Keratinocyte (primary cell): Measurements from ENCODE around the gene GALNT3. TPM values are rescaled to one million over a fixed set of nuclear protein-coding genes. Genes with fewer than 3 reads are reported as not detected.
A peak's percentile ranks its signal among the peaks of the same experiment; 100 is the strongest.

ENCODE experiments used
- DNase-seq: peaks from one replicate; pipeline ENCODE4 v3.0.0-alpha.2; 2011; ENCODE audit warnings: low read depth, missing footprints, low spot score
- FAIRE-seq: peaks from 2 replicates; lab custom pipeline; 2011; peaks lifted over from hg19 to GRCh38; lab: Jason Lieb, UNC
- H2AFZ ChIP-seq: 2 replicates; pipeline ENCODE4 v1.6.0; 2012; ENCODE audit warnings: low read length, control low read depth, inconsistent platforms; ENCODE audit not compliant: control insufficient read depth
- H3K27ac ChIP-seq: 2 replicates; pipeline ENCODE4 v1.5.1; 2011; ENCODE audit warnings: low read length; ENCODE audit not compliant: control insufficient read depth, insufficient read depth
- H3K27me3 ChIP-seq: 3 replicates; pipeline ENCODE4 v1.6.0; 2011; ENCODE audit warnings: low read length; ENCODE audit not compliant: control insufficient read depth, insufficient read depth; ENCODE audit errors: extremely low read depth
- H3K36me3 ChIP-seq, 2 experiments: 2 replicates in 1 of 2; 3 replicates in 1 of 2; pipeline ENCODE4 v1.5.1; 2011; ENCODE audit warnings: low read length in 2 of 2, mild to moderate bottlenecking in 1 of 2; ENCODE audit not compliant: control insufficient read depth in 2 of 2, insufficient read depth in 2 of 2; ENCODE audit errors: extremely low read depth in 1 of 2
- H3K4me1 ChIP-seq: 3 replicates; pipeline ENCODE4 v1.5.1; 2011; ENCODE audit warnings: low read length; ENCODE audit not compliant: control insufficient read depth, insufficient read depth; ENCODE audit errors: extremely low read depth
- H3K4me2 ChIP-seq: 3 replicates; pipeline ENCODE4 v1.6.0; 2011; ENCODE audit warnings: low read depth, low read length; ENCODE audit not compliant: control insufficient read depth, insufficient read depth; ENCODE audit errors: extremely low read depth
- H3K4me3 ChIP-seq, 3 experiments: fragments of 200-600 bp in 1 of 3; sonication (generic) in 1 of 3; 2 replicates in 2 of 3; 3 replicates in 1 of 3; pipeline ENCODE4 v1.5.1; 2011 to 2016; ENCODE audit warnings: low read length in 3 of 3, mild to moderate bottlenecking in 3 of 3, control low read depth in 2 of 3, inconsistent platforms in 1 of 3, low read depth in 1 of 3, mixed read lengths in 1 of 3, mixed run types in 1 of 3, moderate library complexity in 1 of 3; ENCODE audit not compliant: control insufficient read depth in 2 of 3, insufficient read depth in 2 of 3; ENCODE audit errors: extremely low read depth in 1 of 3
- H3K79me2 ChIP-seq: 2 replicates; pipeline ENCODE4 v1.6.0; 2012; ENCODE audit warnings: low read length; ENCODE audit not compliant: control insufficient read depth, insufficient read depth
- H3K9ac ChIP-seq: 3 replicates; pipeline ENCODE4 v1.6.0; 2011; ENCODE audit warnings: low read length; ENCODE audit not compliant: control insufficient read depth, insufficient read depth; ENCODE audit errors: extremely low read depth
- H3K9me1 ChIP-seq: 3 replicates; pipeline ENCODE4 v1.6.0; 2011; ENCODE audit warnings: low read length; ENCODE audit not compliant: control insufficient read depth, insufficient read depth; ENCODE audit errors: extremely low read depth
- H3K9me3 ChIP-seq: 2 replicates; pipeline ENCODE4 v1.5.1; 2012; ENCODE audit warnings: low read depth, low read length; ENCODE audit not compliant: control insufficient read depth
- H4K20me1 ChIP-seq: 3 replicates; pipeline ENCODE4 v1.6.0; 2011; ENCODE audit warnings: low read length; ENCODE audit not compliant: control insufficient read depth, insufficient read depth; ENCODE audit errors: extremely low read depth
- CTCF ChIP-seq, 3 experiments: IDR thresholded peaks in 1 of 3; conservative IDR thresholded peaks in 1 of 3; optimal IDR thresholded peaks in 1 of 3; 2 replicates in 2 of 3; 3 replicates in 1 of 3; pipeline versions ENCODE3 to v1.5.1; 2011; ENCODE audit warnings: low read length in 3 of 3, mild to moderate bottlenecking in 3 of 3, moderate library complexity in 2 of 3, control low read depth in 1 of 3, inconsistent platforms in 1 of 3; ENCODE audit not compliant: insufficient read depth in 2 of 3; ENCODE audit errors: extremely low read depth in 1 of 3
- EZH2 ChIP-seq: IDR thresholded peaks from one replicate; pipeline ENCODE4 v1.6.1; 2012; ENCODE audit warnings: inconsistent platforms, mild to moderate bottlenecking, low read length, moderate library complexity
- dilution Hi-C: fragments of 300-500 bp; cut with MboI; formaldehyde crosslinking; loops from one replicate; pipeline ENCODE4 v1.7.0; 2020; ENCODE audit warnings: low sequenced_read_pairs; ENCODE audit not compliant: extremely low pct_ligation_motif_present
- polyA plus RNA-seq, 5 experiments: library from polyadenylated mRNA; depleted of rRNA in 3 of 5; stranded (reverse) in 3 of 5; stranded (forward) in 1 of 5; unstranded in 1 of 5; fragments of >200 nt; gene quantifications; 1 replicate in 1 of 5; 2 replicates in 3 of 5; 3 replicates in 1 of 5; pipeline versions ENCODE4 v1.2.1 to v1.2.3, GENCODE V29; 2011 to 2012; ENCODE audit warnings: missing spikeins in 2 of 5, low read depth in 1 of 5, low replicate concordance in 1 of 5

The GALNT3 gene
- polyA plus RNA-seq, 1 donor (not counting 4 experiments of a cell fraction or from before 2014, with no cell fraction given): 70.3 TPM

GRCh38 chr2:165790466-165790865, 3.6 kb downstream of the GALNT3 start:
- Histone ChIP-seq H2AFZ (no peak overlapping the region), H3K79me2 (peaks cover 82% of the 10 kb centered on the region), H3K9me1 (peaks cover 3% of the 10 kb centered on the region), H3K4me3 (no peak overlapping the region), H4K20me1 (no peaks in the 10 kb centered on the region), H3K9ac (no peak overlapping the region), H3K9me3 (no peaks in the 10 kb centered on the region), H3K4me2 (peak overlapping the region; percentile 0), H3K27ac (no peak overlapping the region), H3K27me3 (no peaks in the 10 kb centered on the region), H3K36me3 (peaks cover 2 to 14% of the 10 kb centered on the region in 2 experiments), H3K4me1 (peaks cover 16% of the 10 kb centered on the region)
- TF ChIP-seq CTCF (optimal IDR thresholded peaks at IDR 0.05 in 1 of 3, IDR thresholded peaks at IDR 0.05 in 1 of 3, conservative IDR thresholded peaks at IDR 0.05 in 1 of 3; ENCODE audit: extremely low read depth in 1 of 3, insufficient read depth in 2 of 3, low read length in 3 of 3) (no peak), EZH2 (no peak)
- FAIRE-seq (no peak), DNase-seq (no peak)
- dilution Hi-C loops: no loop called here

- peaks cover 98% of the 10 kb centered on the region for H3K79me2 ChIP-seq
- dilution Hi-C loops: no loop called here
Observed at GRCh38 chr2:165787334-165787733, 6.7 kb downstream of the GALNT3 start.

More at GRCh38 chr2:165787334-165787733, 6.7 kb downstream of the GALNT3 start:
- peak; percentile 17 for FAIRE-seq
- Histone ChIP-seq H2AFZ (no peak overlapping the region), H3K27me3 (no peaks in the 10 kb centered on the region), H3K4me2 (no peak overlapping the region), H3K9me1 (peaks cover 3% of the 10 kb centered on the region), H3K4me1 (peaks cover 13% of the 10 kb centered on the region), H3K9ac (no peak overlapping the region), H3K9me3 (no peaks in the 10 kb centered on the region), H3K4me3 (no peak overlapping the region), H3K27ac (no peak overlapping the region), H4K20me1 (no peaks in the 10 kb centered on the region), H3K36me3 (peaks cover 7 to 24% of the 10 kb centered on the region in 2 experiments)
- no peak for DNase-seq
- TF ChIP-seq CTCF (optimal IDR thresholded peaks at IDR 0.05 in 1 of 3, IDR thresholded peaks at IDR 0.05 in 1 of 3, conservative IDR thresholded peaks at IDR 0.05 in 1 of 3; ENCODE audit: extremely low read depth in 1 of 3, insufficient read depth in 2 of 3, low read length in 3 of 3) (no peak), EZH2 (no peak)
